ENCODE data around the gene DAPK2. TPM values are rescaled to one million over a fixed set of nuclear protein-coding genes. Genes with fewer than 3 reads are reported as not detected.
A peak's percentile ranks its signal among the peaks of the same experiment; 100 is the strongest.

The DAPK2 gene
- total and polyA plus RNA-seq, 2 of the 13 experiments (the other 11 are each of a cell fraction or from before 2014, with no cell fraction given) = 0.33 to 0.63 TPM

GRCh38 chr15:63939531-63940130 is 106.7 kb downstream of the DAPK2 start (continued):
- TF ChIP-seq ZNF816 (CRISPR knock-in tag; IDR thresholded peaks at IDR 0.05; ENCODE audit: borderline replicate concordance) = peak; percentile 70
- peak; percentile 72 for TF ChIP-seq ZNF451 (CRISPR knock-in tag; IDR thresholded peaks at IDR 0.05)
- peak; percentile 94 for TF ChIP-seq TBX2 (CRISPR knock-in tag; IDR thresholded peaks at IDR 0.05; ENCODE audit: borderline replicate concordance)
- no peak for TF ChIP-seq ZNF547 (CRISPR knock-in tag; IDR thresholded peaks at IDR 0.05)
- TF ChIP-seq TEF (CRISPR knock-in tag; IDR thresholded peaks at IDR 0.05) = 0 out of 2 replicates have a peak, but pooled peaks have one; percentile 59
- TF ChIP-seq HIVEP1 (CRISPR knock-in tag; IDR thresholded peaks at IDR 0.05) = 0 out of 2 replicates have a peak, but pooled peaks have one; percentile 69
- no peak for TF ChIP-seq CBX2 (IDR thresholded peaks at IDR 0.05; ENCODE audit: low read depth, low read length)
- TF ChIP-seq CBX2 (CRISPR knock-in tag; IDR thresholded peaks at IDR 0.05; ENCODE audit: low read depth) = no peak
- no peak for TF ChIP-seq ZNF496 (CRISPR knock-in tag; IDR thresholded peaks at IDR 0.05; ENCODE audit: insufficient replicate concordance)
- peak; percentile 86 for TF ChIP-seq POGZ (CRISPR knock-in tag; IDR thresholded peaks at IDR 0.05)
- TF ChIP-seq ZNF34 (CRISPR knock-in tag; IDR thresholded peaks at IDR 0.05; ENCODE audit: borderline replicate concordance) = 0 out of 2 replicates have a peak, but pooled peaks have one; percentile 50
- TF ChIP-seq ZNF691 (CRISPR knock-in tag; IDR thresholded peaks at IDR 0.05; ENCODE audit: borderline replicate concordance, low read depth) = 0 out of 2 replicates have a peak, but pooled peaks have one; percentile 70
- no peak for TF ChIP-seq MXD1 (CRISPR knock-in tag; IDR thresholded peaks at IDR 0.05)
- TF ChIP-seq HOXD1 (CRISPR knock-in tag; IDR thresholded peaks at IDR 0.05) = peak; percentile 67; the same call in 1 of the 2 replicates
- no peak for TF ChIP-seq ZHX1 (CRISPR knock-in tag; IDR thresholded peaks at IDR 0.05; ENCODE audit: low read depth)
- no peak for TF ChIP-seq RFX5 (IDR thresholded peaks at IDR 0.05; ENCODE audit: low read depth, low read length)
- peak; percentile 78 for TF ChIP-seq ZBTB25 (CRISPR knock-in tag; IDR thresholded peaks at IDR 0.05)
- TF ChIP-seq MYPOP (CRISPR knock-in tag; IDR thresholded peaks at IDR 0.05) = peak; percentile 33; the same call in 1 of the 2 replicates
- TF ChIP-seq ZNF350 (CRISPR knock-in tag; IDR thresholded peaks at IDR 0.05; ENCODE audit: borderline replicate concordance, low read depth) = peak; percentile 48; the same call in 1 of the 2 replicates
- TF ChIP-seq GATAD1 (CRISPR knock-in tag; IDR thresholded peaks at IDR 0.05) = peak; percentile 70
- peak; percentile 95 for TF ChIP-seq IKZF5 (CRISPR knock-in tag; IDR thresholded peaks at IDR 0.05)
- TF ChIP-seq SAP130 (CRISPR knock-in tag; IDR thresholded peaks at IDR 0.05; ENCODE audit: low read depth) = peak; percentile 87

Data from HepG2 (cell line).